ENCODE results near the gene GGTA1. TPM values are rescaled to one million over a fixed set of nuclear protein-coding genes. Genes with fewer than 3 reads are reported as not detected.
A peak's percentile ranks its signal among the peaks of the same experiment; 100 is the strongest.

Gene GGTA1
- total RNA-seq, 4 donors from 2014 or later: 10.8 to 34.0 (median 27.2) TPM

- 72% methylated on average over 3 of the region's 3 CpGs; no CpG with 5 or more reads in 1 of the 2 donors for WGBS, 2 donors
- Histone ChIP-seq H3K27me3 (no peaks in the 10 kb centered on the region), H3K27ac (peak overlapping the region in 1 of 4 donors; percentile 8), H3K4me3 (no peak overlapping the region), H3K9me3 (peaks cover 0 to 3% (median 0%) of the 10 kb centered on the region in 3 donors), H3K36me3 (no peaks in the 10 kb centered on the region), H3K4me1 (peaks cover 7 to 49% (median 13%) of the 10 kb centered on the region in 3 donors)
- DNase-seq: no peak
- intact Hi-C loops (cut with DNase I): no loop called here
- TF ChIP-seq, protein P1, sequence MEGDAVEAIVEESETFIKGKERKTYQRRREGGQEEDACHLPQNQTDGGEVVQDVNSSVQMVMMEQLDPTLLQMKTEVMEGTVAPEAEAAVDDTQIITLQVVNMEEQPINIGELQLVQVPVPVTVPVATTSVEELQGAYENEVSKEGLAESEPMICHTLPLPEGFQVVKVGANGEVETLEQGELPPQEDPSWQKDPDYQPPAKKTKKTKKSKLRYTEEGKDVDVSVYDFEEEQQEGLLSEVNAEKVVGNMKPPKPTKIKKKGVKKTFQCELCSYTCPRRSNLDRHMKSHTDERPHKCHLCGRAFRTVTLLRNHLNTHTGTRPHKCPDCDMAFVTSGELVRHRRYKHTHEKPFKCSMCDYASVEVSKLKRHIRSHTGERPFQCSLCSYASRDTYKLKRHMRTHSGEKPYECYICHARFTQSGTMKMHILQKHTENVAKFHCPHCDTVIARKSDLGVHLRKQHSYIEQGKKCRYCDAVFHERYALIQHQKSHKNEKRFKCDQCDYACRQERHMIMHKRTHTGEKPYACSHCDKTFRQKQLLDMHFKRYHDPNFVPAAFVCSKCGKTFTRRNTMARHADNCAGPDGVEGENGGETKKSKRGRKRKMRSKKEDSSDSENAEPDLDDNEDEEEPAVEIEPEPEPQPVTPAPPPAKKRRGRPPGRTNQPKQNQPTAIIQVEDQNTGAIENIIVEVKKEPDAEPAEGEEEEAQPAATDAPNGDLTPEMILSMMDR (IDR thresholded peaks at IDR 0.05): no peak
- no peak for TF ChIP-seq POLR2A (IDR thresholded peaks at IDR 0.05)
These were observed 5.5 kb downstream of the GGTA1 start for GRCh38 chr9:121494192-121494591.

DNA sequence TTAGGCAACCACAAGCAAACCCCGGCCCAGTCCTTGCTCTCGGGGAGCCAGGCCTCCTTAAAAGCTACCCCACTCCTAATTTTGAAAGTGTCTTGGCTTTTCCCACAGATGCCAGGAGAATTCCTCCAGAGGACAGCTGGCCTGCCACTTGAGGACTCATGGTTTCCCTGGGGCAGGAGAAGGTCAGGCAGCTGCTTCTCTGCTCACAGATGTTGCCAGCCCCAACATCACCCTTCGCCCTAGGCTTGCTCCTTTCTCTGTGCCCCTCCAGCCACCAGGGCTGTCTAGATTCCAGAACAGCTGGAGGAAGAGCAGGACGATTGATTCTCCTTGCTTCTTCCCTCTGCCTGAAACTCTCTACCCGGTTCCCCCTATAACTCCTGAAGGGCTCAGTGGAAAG, 8.5 kb downstream of the GGTA1 start:
- H3K4me1 ChIP-seq: peaks cover 3 to 38% (median 7%) of the 10 kb centered on the region in 3 donors
- DNase-seq: no peak
- no peak overlapping the region for H3K4me3 ChIP-seq
- no peaks in the 10 kb centered on the region for H3K27me3 ChIP-seq
- no peaks in the 10 kb centered on the region for H3K36me3 ChIP-seq
- intact Hi-C loops (cut with DNase I): no loop called here
- TF ChIP-seq, protein P1 (IDR thresholded peaks at IDR 0.05): no peak
- no peak for TF ChIP-seq POLR2A (IDR thresholded peaks at IDR 0.05)
- H3K27ac ChIP-seq: no peak overlapping the region
- peaks cover 0 to 2% (median 0%) of the 10 kb centered on the region in 3 donors for H3K9me3 ChIP-seq
- 72 to 80% methylated on average over 5 of the region's 5 CpGs for WGBS, 2 donors

GRCh38 chr9:121489344-121489743, 10.3 kb downstream of the GGTA1 start:
- WGBS, 2 donors: 76% methylated on average over 2 of the region's 2 CpGs
- no peak for DNase-seq
- Histone ChIP-seq H3K9me3 (no peaks in the 10 kb centered on the region), H3K4me3 (no peak overlapping the region), H3K36me3 (no peaks in the 10 kb centered on the region), H3K27ac (no peak overlapping the region), H3K27me3 (no peaks in the 10 kb centered on the region), H3K4me1 (peaks cover 19 to 48% (median 22%) of the 10 kb centered on the region in 3 donors)
- TF ChIP-seq, protein P1 (IDR thresholded peaks at IDR 0.05): no peak
- no peak for TF ChIP-seq POLR2A (IDR thresholded peaks at IDR 0.05)
- intact Hi-C loops (cut with DNase I): no loop called here

- 83% methylated on average over 1 of the region's 4 CpGs; no CpG with 5 or more reads in 1 of the 2 donors for WGBS, 2 donors
- Histone ChIP-seq H3K4me1 (peaks cover 35 to 63% (median 38%) of the 10 kb centered on the region in 3 donors), H3K27me3 (no peaks in the 10 kb centered on the region), H3K9me3 (no peaks in the 10 kb centered on the region), H3K36me3 (no peaks in the 10 kb centered on the region), H3K27ac (peak overlapping the region; percentile 80 to 92 (median 88)), H3K4me3 (no peak overlapping the region)
- intact Hi-C loops (cut with DNase I): no loop called here
- no peak for DNase-seq
- TF ChIP-seq POLR2A (IDR thresholded peaks at IDR 0.05): no peak
- TF ChIP-seq, protein P1 (IDR thresholded peaks at IDR 0.05): no peak
These were observed 13.6 kb downstream of the GGTA1 start for GRCh38 chr9:121486043-121486442.

GRCh38 chr9:121485623-121486022, 14.0 kb downstream of the GGTA1 start:
- Histone ChIP-seq H3K27me3 (no peaks in the 10 kb centered on the region), H3K4me3 (no peak overlapping the region), H3K9me3 (no peaks in the 10 kb centered on the region), H3K36me3 (no peaks in the 10 kb centered on the region), H3K27ac (peak overlapping the region; percentile 80 to 92 (median 88)), H3K4me1 (peaks cover 35 to 67% (median 38%) of the 10 kb centered on the region in 3 donors)
- intact Hi-C loops (cut with DNase I): no loop called here
- DNase-seq: no peak
- 82 to 91% methylated on average over 3 to 4 of the region's 4 CpGs for WGBS, 2 donors
- TF ChIP-seq, protein P1 (IDR thresholded peaks at IDR 0.05): no peak
- TF ChIP-seq POLR2A (IDR thresholded peaks at IDR 0.05): no peak
